ENCODE data around the gene CDC42.

GRCh38 chr1:22121421-22121911, 69.0 kb downstream of the CDC42 start:
- no peak for TF ChIP-seq CTCF (IDR thresholded peaks at IDR 0.05)
- no peak for TF ChIP-seq POLR2A (IDR thresholded peaks at IDR 0.05)
